A549 (cell line): ENCODE data around the gene ARID5B.

Source experiments
- BHLHE40 ChIP-seq: IDR thresholded peaks from 2 replicates; pipeline ENCODE4 v1.6.1; 2012; ENCODE audit warnings: low read depth, low read length, inconsistent platforms
- JUN ChIP-seq, 2 experiments: fragments of >200 bp; sonication (Bioruptor Twin); formaldehyde crosslinking; IDR thresholded peaks; 2 replicates in 1 of 2; 3 replicates in 1 of 2; pipeline ENCODE4 v1.6.1; 2016 to 2017
- MYC ChIP-seq: IDR thresholded peaks from 2 replicates; pipeline ENCODE4 v1.6.1; 2012; ENCODE audit warnings: mild to moderate bottlenecking, inconsistent platforms, low read length, improper control_type of control experiment, borderline replicate concordance
- RAD21 ChIP-seq, 2 experiments: fragments of >200 bp in 1 of 2; sonication (Bioruptor Twin) in 1 of 2; formaldehyde crosslinking in 1 of 2; IDR thresholded peaks in 1 of 2; conservative IDR thresholded peaks in 1 of 2; 2 replicates in 1 of 2; 3 replicates in 1 of 2; pipeline ENCODE4 v1.6.1; 2012 to 2018; ENCODE audit warnings: inconsistent platforms in 1 of 2
- RARB ChIP-seq: fragments of 250-450 bp; sonication (Bioruptor Pico); IDR thresholded peaks from 2 replicates; pipeline ENCODE4 v1.8.0; 2021; ENCODE audit warnings: mild to moderate bottlenecking, moderate library complexity
- SMC3 ChIP-seq: fragments of >200 bp; sonication (Bioruptor Twin); formaldehyde crosslinking; IDR thresholded peaks from 3 replicates; pipeline ENCODE4 v1.6.1; 2018; ENCODE audit warnings: inconsistent platforms
- TF ChIP-seq, protein P1 (sequence below): fragments of >200 bp; sonication (Bioruptor Twin); formaldehyde crosslinking; IDR thresholded peaks from 3 replicates; pipeline ENCODE4 v1.5.1; 2016
- TF ChIP-seq, protein P2 (sequence below): fragments of 450-650 bp; IDR thresholded peaks from 2 replicates; pipeline ENCODE4 v1.6.1; 2014; ENCODE audit warnings: antibody characterized with exemption

DNA sequence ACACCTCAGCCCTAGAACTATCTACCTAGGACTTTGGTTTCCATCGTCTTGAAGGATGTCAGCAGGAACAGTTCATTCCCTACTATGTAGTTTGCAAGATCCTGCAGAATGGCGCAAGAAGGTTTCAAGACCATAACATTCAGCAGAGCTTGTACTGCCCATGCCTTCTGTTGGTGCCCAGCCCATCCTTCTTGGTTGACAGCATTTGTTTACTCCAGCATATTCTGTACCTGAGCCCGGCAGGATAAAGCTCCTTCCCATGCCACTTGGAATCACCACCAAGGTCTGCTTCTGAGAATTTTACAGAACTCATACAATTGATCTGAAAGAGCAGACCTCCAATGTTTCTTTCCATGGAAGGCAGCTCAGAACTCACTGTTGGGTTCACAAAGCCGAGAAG lies 150.8 kb downstream of the ARID5B start:
- TF ChIP-seq JUN (IDR thresholded peaks at IDR 0.05) (no peak), BHLHE40 (no peak), RARB (CRISPR knock-in tag) (no peak), SMC3 (no peak), RAD21 (conservative IDR thresholded peaks at IDR 0.05 in 1 of 2, IDR thresholded peaks at IDR 0.05 in 1 of 2) (no peak), MYC (no peak)
- TF ChIP-seq, protein P1, sequence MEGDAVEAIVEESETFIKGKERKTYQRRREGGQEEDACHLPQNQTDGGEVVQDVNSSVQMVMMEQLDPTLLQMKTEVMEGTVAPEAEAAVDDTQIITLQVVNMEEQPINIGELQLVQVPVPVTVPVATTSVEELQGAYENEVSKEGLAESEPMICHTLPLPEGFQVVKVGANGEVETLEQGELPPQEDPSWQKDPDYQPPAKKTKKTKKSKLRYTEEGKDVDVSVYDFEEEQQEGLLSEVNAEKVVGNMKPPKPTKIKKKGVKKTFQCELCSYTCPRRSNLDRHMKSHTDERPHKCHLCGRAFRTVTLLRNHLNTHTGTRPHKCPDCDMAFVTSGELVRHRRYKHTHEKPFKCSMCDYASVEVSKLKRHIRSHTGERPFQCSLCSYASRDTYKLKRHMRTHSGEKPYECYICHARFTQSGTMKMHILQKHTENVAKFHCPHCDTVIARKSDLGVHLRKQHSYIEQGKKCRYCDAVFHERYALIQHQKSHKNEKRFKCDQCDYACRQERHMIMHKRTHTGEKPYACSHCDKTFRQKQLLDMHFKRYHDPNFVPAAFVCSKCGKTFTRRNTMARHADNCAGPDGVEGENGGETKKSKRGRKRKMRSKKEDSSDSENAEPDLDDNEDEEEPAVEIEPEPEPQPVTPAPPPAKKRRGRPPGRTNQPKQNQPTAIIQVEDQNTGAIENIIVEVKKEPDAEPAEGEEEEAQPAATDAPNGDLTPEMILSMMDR = no peak
- TF ChIP-seq, protein P2, sequence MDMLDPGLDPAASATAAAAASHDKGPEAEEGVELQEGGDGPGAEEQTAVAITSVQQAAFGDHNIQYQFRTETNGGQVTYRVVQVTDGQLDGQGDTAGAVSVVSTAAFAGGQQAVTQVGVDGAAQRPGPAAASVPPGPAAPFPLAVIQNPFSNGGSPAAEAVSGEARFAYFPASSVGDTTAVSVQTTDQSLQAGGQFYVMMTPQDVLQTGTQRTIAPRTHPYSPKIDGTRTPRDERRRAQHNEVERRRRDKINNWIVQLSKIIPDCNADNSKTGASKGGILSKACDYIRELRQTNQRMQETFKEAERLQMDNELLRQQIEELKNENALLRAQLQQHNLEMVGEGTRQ = no peak
